Esophagus muscularis mucosa (tissue), 2 donors: ENCODE data around the gene PLOD1.

ENCODE experiments used
- POLR2A ChIP-seq: fragments of 450-650 bp; IDR thresholded peaks from one replicate; pipeline ENCODE4 v1.6.1; 2017; ENCODE audit warnings: antibody characterized with exemption, moderate library complexity, mild to moderate bottlenecking, low read depth
- POLR2AphosphoS5 ChIP-seq, 2 donors: sonication (generic); formaldehyde crosslinking; IDR thresholded peaks; one replicate each; pipeline ENCODE4 v1.6.1; 2017; ENCODE audit warnings: antibody characterized with exemption in 2 of 2

- TF ChIP-seq POLR2A (no peak), POLR2AphosphoS5 (IDR thresholded peaks at IDR 0.05) (no peak)
These were observed 43.8 kb downstream of the PLOD1 start for GRCh38 chr1:11978301-11978700.
